Spleen (tissue), 7 donors: Measurements from ENCODE around the gene SLFN11.

ENCODE experiments used
- POLR2A ChIP-seq, 3 donors: fragments of 450-650 bp; IDR thresholded peaks; one replicate each; pipeline ENCODE4 v1.5.1; 2017; ENCODE audit warnings: antibody characterized with exemption in 3 of 3, mild to moderate bottlenecking in 1 of 3
- POLR2AphosphoS5 ChIP-seq, 3 donors: sonication (generic); formaldehyde crosslinking; IDR thresholded peaks; one replicate each; pipeline ENCODE4 v1.5.1; 2017; ENCODE audit warnings: antibody characterized with exemption in 3 of 3
- TF ChIP-seq, protein P1 (sequence below), 11 experiments: fragments of 200-600 bp in 7 of 11; fragments of 450-650 bp in 4 of 11; sonication (generic) in 4 of 11; IDR thresholded peaks in 8 of 11; conservative IDR thresholded peaks in 3 of 11; 1 replicate in 7 of 11; 2 replicates in 4 of 11; pipeline versions ENCODE4 v1.4.0 to v1.8.0; 2016 to 2021; ENCODE audit warnings: antibody characterized with exemption in 11 of 11, inconsistent platforms in 4 of 11, mild to moderate bottlenecking in 1 of 11
- donor health status: DM: no; HTN: no; CAD: no; lungs with moderate emphysema.
- donor health status: DM: no; HTN: no; CAD: no.
- donor health status: DM: no; HTN: no; CAD: no.

DNA sequence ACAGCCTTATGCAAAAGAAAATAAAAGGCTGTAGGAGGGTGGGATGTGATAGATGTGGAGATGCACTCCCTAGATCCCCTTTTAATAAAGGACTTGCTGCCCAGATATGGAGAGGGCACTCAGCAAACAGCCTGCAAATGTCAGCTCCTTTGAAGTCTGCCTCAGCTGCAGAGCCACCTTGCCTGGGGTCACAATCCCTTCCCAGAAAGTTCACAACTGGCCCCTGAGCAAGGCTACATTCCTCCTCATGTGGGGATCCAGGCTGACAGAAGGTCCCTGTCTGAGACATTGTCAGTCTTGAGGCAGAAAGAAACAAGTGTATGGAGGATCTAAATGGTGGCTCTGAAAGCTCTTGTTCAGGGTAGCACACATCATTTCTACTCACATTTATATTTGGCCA, 36.1 kb downstream of the SLFN11 start:
- TF ChIP-seq, protein P1, sequence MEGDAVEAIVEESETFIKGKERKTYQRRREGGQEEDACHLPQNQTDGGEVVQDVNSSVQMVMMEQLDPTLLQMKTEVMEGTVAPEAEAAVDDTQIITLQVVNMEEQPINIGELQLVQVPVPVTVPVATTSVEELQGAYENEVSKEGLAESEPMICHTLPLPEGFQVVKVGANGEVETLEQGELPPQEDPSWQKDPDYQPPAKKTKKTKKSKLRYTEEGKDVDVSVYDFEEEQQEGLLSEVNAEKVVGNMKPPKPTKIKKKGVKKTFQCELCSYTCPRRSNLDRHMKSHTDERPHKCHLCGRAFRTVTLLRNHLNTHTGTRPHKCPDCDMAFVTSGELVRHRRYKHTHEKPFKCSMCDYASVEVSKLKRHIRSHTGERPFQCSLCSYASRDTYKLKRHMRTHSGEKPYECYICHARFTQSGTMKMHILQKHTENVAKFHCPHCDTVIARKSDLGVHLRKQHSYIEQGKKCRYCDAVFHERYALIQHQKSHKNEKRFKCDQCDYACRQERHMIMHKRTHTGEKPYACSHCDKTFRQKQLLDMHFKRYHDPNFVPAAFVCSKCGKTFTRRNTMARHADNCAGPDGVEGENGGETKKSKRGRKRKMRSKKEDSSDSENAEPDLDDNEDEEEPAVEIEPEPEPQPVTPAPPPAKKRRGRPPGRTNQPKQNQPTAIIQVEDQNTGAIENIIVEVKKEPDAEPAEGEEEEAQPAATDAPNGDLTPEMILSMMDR (IDR thresholded peaks at IDR 0.05 in 8 of 11, conservative IDR thresholded peaks at IDR 0.05 in 3 of 11) = no peak
- TF ChIP-seq POLR2A (IDR thresholded peaks at IDR 0.05) (no peak), POLR2AphosphoS5 (IDR thresholded peaks at IDR 0.05) (no peak)
